PC-9 (cell line): ENCODE results near the gene FADS3. TPM values are rescaled to one million over a fixed set of nuclear protein-coding genes. Genes with fewer than 3 reads are reported as not detected.
"Not testable (repeated sequence)": the region's sequence is repeated elsewhere in the genome, so short reads cannot be mapped to it uniquely, and the experiment has no call there.

Experiments used
- BruUV-seq: library from RNA; stranded (reverse); fragments of 400-500 nt; replicated peaks from 2 replicates; lab custom pipeline; 2021; lab: Mats Ljungman, UMichigan
- CTCF ChIA-PET: fragments of 300-600 bp; sonication (Branson Sonifier 250); formaldehyde crosslinking; loops from one replicate; lab custom pipeline; 2022; ENCODE audit warnings: antibody characterized with exemption; lab: Charles Lee
- POLR2A ChIA-PET: fragments of 300-600 bp; sonication (Branson Sonifier 250); formaldehyde crosslinking; loops from one replicate; lab custom pipeline; 2022; ENCODE audit warnings: antibody characterized with exemption; ENCODE audit not compliant: unreplicated experiment; lab: Charles Lee
- DNase-seq, 2 experiments: peaks; one replicate each; pipeline versions ENCODE4 v3.0.0 to v3.0.0-alpha.2; 2015 to 2022; ENCODE audit warnings: mixed read lengths in 1 of 2
- H2AFZ ChIP-seq: fragments of 200-600 bp; sonication (generic); 2 replicates; pipeline ENCODE4 v1.8.1; 2017; ENCODE audit warnings: antibody characterized with exemption
- H3F3A ChIP-seq: fragments of 200-600 bp; sonication (generic); 2 replicates; pipeline ENCODE4 v1.8.1; 2017; ENCODE audit warnings: antibody characterized with exemption, mild to moderate bottlenecking, low read depth; ENCODE audit not compliant: insufficient read depth
- H3K27ac ChIP-seq: fragments of 200-600 bp; sonication (generic); 2 replicates; pipeline ENCODE4 v1.6.1; 2016; ENCODE audit warnings: mixed run types
- H3K27me3 ChIP-seq: fragments of 200-600 bp; sonication (generic); 2 replicates; pipeline ENCODE4 v1.6.1; 2016; ENCODE audit warnings: low read depth, mixed run types; ENCODE audit not compliant: insufficient read depth
- H3K36me3 ChIP-seq: fragments of 200-600 bp; sonication (generic); 2 replicates; pipeline ENCODE4 v1.6.1; 2016; ENCODE audit warnings: low read depth, mixed run types
- H3K4me1 ChIP-seq: fragments of 200-600 bp; sonication (generic); replicated peaks from 2 replicates; pipeline ENCODE4 v1.6.1; 2016; ENCODE audit warnings: mixed run types; ENCODE audit not compliant: insufficient read depth
- H3K4me2 ChIP-seq: fragments of 200-600 bp; sonication (generic); 2 replicates; pipeline ENCODE4 v1.6.1; 2017; ENCODE audit warnings: mixed run types
- H3K4me3 ChIP-seq: fragments of 200-600 bp; sonication (generic); 2 replicates; pipeline ENCODE4 v1.6.1; 2016; ENCODE audit warnings: mixed run types
- H3K79me2 ChIP-seq: fragments of 200-600 bp; sonication (generic); 2 replicates; pipeline ENCODE4 v1.6.1; 2017; ENCODE audit warnings: low read depth, mixed run types
- H3K9me2 ChIP-seq: fragments of 200-600 bp; sonication (generic); 2 replicates; pipeline ENCODE4 v1.8.1; 2017; ENCODE audit warnings: mild to moderate bottlenecking; ENCODE audit not compliant: insufficient read depth
- H3K9me3 ChIP-seq: fragments of 200-600 bp; sonication (generic); 2 replicates; pipeline ENCODE4 v1.8.1; 2016; ENCODE audit warnings: low read depth; ENCODE audit not compliant: insufficient read depth
- H4K20me1 ChIP-seq: fragments of 200-600 bp; sonication (generic); 2 replicates; pipeline ENCODE4 v1.8.1; 2017; ENCODE audit not compliant: insufficient read depth
- EZH2 ChIP-seq: fragments of 200-600 bp; sonication (generic); IDR thresholded peaks from 2 replicates; pipeline ENCODE4 v1.8.0; 2017; ENCODE audit warnings: antibody characterized with exemption, low read depth
- intact Hi-C: fragments of 100-400 bp; cut with micrococcal nuclease; formaldehyde crosslinking; loops from one replicate; pipeline ENCODE4 v1.10.0; 2022; ENCODE audit not compliant: unreplicated experiment
- total RNA-seq: library from RNA; stranded (reverse); gene quantifications from 2 replicates; pipeline ENCODE4 v1.2.3, GENCODE V29; 2021
- TF ChIP-seq, protein P1 (sequence below): fragments of 200-600 bp; sonication (generic); conservative IDR thresholded peaks from 2 replicates; pipeline ENCODE4 v1.6.1; 2017; ENCODE audit warnings: mixed run types, antibody characterized with exemption, mild to moderate bottlenecking, moderate library complexity

FADS3 gene
- total RNA-seq, 1 experiment from 2014 or later, result 75.5 TPM

DNA sequence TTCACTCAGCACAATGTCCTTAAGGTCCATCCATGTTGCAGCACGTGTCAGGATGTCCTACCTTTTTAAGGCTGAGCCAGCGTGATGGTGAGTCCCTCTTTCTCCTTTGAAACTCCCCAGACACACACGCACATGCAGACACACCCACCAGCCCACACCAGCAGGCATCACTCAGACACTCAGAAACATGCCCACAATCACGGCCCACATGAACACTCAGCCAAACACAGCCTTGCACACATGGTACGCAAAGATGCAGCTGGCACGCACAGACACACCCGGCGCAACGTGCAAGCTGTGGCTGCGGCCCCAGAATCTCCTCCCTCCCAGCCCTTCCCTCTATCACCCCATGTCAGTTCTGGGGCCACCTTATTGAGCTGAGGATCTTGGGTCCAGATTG is 8.0 kb downstream of the FADS3 start:
- Histone ChIP-seq H4K20me1 (no peaks in the 10 kb centered on the region; the same call in 1 of the 2 replicates), H3K4me1 (no peaks in the 10 kb centered on the region), H3K36me3 (no peaks in the 10 kb centered on the region), H3K9me3 (no peaks in the 10 kb centered on the region), H3K4me2 (no peak overlapping the region), H3K9me2 (no peaks in the 10 kb centered on the region), H3K79me2 (no peaks in the 10 kb centered on the region), H3F3A (peaks cover 17% of the 10 kb centered on the region; the same call in 1 of the 2 replicates), H2AFZ (no peak overlapping the region), H3K27ac (no peak overlapping the region), H3K4me3 (no peak overlapping the region), H3K27me3 (no peaks in the 10 kb centered on the region)
- intact Hi-C loops, result no loop called here
- POLR2A ChIA-PET, result no interaction called here
- CTCF ChIA-PET, result no interaction called here
- TF ChIP-seq EZH2, result no peak
- TF ChIP-seq, protein P1, sequence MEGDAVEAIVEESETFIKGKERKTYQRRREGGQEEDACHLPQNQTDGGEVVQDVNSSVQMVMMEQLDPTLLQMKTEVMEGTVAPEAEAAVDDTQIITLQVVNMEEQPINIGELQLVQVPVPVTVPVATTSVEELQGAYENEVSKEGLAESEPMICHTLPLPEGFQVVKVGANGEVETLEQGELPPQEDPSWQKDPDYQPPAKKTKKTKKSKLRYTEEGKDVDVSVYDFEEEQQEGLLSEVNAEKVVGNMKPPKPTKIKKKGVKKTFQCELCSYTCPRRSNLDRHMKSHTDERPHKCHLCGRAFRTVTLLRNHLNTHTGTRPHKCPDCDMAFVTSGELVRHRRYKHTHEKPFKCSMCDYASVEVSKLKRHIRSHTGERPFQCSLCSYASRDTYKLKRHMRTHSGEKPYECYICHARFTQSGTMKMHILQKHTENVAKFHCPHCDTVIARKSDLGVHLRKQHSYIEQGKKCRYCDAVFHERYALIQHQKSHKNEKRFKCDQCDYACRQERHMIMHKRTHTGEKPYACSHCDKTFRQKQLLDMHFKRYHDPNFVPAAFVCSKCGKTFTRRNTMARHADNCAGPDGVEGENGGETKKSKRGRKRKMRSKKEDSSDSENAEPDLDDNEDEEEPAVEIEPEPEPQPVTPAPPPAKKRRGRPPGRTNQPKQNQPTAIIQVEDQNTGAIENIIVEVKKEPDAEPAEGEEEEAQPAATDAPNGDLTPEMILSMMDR, result no peak
- BruUV-seq, result no TSS peak
- no peak for DNase-seq

DNA sequence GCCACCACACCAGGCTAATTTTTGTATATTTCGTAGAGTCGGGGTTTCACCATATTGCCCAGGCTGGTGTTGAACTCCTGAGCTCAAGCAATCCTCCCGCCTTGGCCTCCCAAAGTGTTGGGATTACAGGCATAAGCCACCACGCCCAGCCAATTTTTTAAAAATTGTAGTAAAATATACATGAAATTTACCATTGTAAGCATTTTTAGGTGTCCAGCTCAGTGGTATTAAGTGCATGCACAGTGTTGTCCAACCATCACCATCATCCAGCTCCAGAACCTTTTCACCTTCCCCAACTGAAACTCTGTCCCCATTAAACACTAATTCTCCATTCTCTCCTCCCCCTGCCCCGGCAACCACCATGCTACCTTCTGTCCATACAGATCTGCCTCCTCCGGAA is 8.5 kb downstream of the FADS3 start:
- CTCF ChIA-PET, result no interaction called here

DNA sequence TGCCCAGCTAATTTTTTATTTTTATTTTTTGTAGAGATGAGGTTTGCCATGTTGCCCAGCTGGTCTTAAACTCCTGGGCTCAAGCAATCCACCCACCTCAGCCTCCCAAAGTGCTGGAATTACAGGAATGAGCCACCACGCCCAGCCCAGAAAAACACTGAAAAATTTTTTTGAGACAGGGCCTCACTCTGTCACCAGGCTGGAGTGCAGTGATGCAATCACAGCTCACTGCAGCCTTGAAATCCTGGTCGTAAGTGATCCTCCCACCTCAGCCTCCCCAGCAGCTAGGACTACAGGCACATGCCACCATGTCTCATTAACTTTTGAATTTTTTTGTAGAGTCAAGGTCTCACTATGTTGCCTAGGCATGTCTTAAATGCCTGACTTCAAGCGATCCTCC is 9.1 kb downstream of the FADS3 start:
- H3K9me3 ChIP-seq, H3K4me3 ChIP-seq, POLR2A ChIA-PET, H4K20me1 ChIP-seq, H2AFZ ChIP-seq, H3K9me2 ChIP-seq, H3K4me1 ChIP-seq, H3K27ac ChIP-seq, intact Hi-C loops, H3K36me3 ChIP-seq, H3K79me2 ChIP-seq, BruUV-seq, H3K27me3 ChIP-seq, H3K4me2 ChIP-seq: not testable (repeated sequence)
- CTCF ChIA-PET, result interaction anchor here (0.7 kb wide), 1 partner anchor 79 kb away, joined by 8 read pairs; no protein-coding TSS in a partner anchor
- peaks cover 13% of the 10 kb centered on the region; the same call in 1 of the 2 replicates for H3F3A ChIP-seq
- peak; percentile 44 to 53 for DNase-seq

More for the DNA sequence above, 8.5 kb downstream of the FADS3 start:
- Histone ChIP-seq H3K4me1 (no peaks in the 10 kb centered on the region), H3K79me2 (no peaks in the 10 kb centered on the region), H3K4me2 (no peak overlapping the region), H3K27ac (no peak overlapping the region), H2AFZ (no peak overlapping the region), H3K9me2 (no peaks in the 10 kb centered on the region), H3K36me3 (no peaks in the 10 kb centered on the region), H4K20me1 (no peaks in the 10 kb centered on the region), H3K9me3 (no peaks in the 10 kb centered on the region), H3K4me3 (no peak overlapping the region), H3K27me3 (no peaks in the 10 kb centered on the region), H3F3A (peaks cover 17% of the 10 kb centered on the region; the same call in 1 of the 2 replicates)
- intact Hi-C loops, result no loop called here
- POLR2A ChIA-PET, result no interaction called here
- no peak for DNase-seq
- BruUV-seq, result no TSS peak
- TF ChIP-seq EZH2, result no peak
- TF ChIP-seq, protein P1, result no peak

DNA sequence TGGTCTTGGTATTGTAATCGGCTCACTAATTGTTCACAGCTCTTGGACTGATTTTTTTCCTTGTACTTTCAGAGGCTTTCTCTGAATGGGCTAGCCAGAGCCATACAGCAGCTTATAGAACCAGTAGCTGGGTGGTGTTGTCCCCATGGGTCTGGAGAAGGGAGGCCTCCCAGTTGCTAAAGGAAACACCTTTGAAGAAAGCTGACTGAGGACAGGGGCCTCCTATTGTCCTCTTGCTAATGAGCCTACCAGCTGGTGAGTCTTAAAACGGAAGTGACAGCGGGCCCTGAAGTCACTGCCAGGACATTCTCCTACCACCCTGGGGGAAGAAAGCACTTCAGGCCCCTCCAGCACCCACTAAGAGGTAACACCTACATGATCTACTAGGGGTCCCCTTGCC is 9.9 kb downstream of the FADS3 start:
- Histone ChIP-seq H3K4me3 (no peak overlapping the region), H3K4me2 (no peak overlapping the region), H3K9me2 (no peaks in the 10 kb centered on the region), H3K27ac (no peak overlapping the region), H4K20me1 (no peaks in the 10 kb centered on the region), H3K79me2 (no peaks in the 10 kb centered on the region), H3F3A (peaks cover 11% of the 10 kb centered on the region; the same call in 1 of the 2 replicates), H2AFZ (no peak overlapping the region), H3K9me3 (no peaks in the 10 kb centered on the region), H3K36me3 (no peaks in the 10 kb centered on the region), H3K4me1 (no peaks in the 10 kb centered on the region), H3K27me3 (no peaks in the 10 kb centered on the region)
- no TSS peak for BruUV-seq
- CTCF ChIA-PET, result interaction anchor here (0.6 kb wide), 1 partner anchor 11 kb away, joined by 3 read pairs; no protein-coding TSS in a partner anchor
- no peak for DNase-seq
- POLR2A ChIA-PET, result interaction anchor here (0.6 kb wide), 1 partner anchor 251 kb away, joined by 3 read pairs; no protein-coding TSS in a partner anchor
- TF ChIP-seq, protein P1, result no peak
- no peak for TF ChIP-seq EZH2
- intact Hi-C loops, result no loop called here
